ENCODE measurements around the gene RBMX.

RBMX gene

DNA sequence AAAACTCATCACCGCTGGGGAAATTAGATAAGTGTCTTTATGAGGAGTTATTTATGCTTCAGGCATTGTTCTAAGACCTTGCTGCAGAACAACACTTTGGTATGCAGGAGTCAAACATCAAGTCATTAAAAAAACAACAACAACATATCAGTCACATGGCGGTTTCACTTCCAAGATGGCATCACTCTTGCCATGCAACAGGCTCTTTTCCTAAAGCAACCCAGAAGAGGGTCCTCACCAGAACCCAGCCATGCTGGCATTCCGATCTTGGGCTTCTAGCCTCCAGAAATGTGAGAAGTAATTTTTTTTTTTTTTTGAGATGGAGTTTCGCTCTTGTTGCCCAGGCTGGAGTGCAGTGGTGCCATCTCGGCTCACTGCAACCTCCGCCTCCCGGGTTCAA is 8.7 kb upstream of the RBMX start:
- H3K4me2 ChIP-seq (ENCODE audit: low read depth, low read length, poor library complexity, severe bottlenecking) = no peak overlapping the region
- H3K27me3 ChIP-seq (ENCODE audit: low read length) = no peaks in the 10 kb centered on the region
- no peak for TF ChIP-seq EZH2phosphoT487 (conservative IDR thresholded peaks at IDR 0.05; ENCODE audit: low read length)
- TF ChIP-seq, protein P1, sequence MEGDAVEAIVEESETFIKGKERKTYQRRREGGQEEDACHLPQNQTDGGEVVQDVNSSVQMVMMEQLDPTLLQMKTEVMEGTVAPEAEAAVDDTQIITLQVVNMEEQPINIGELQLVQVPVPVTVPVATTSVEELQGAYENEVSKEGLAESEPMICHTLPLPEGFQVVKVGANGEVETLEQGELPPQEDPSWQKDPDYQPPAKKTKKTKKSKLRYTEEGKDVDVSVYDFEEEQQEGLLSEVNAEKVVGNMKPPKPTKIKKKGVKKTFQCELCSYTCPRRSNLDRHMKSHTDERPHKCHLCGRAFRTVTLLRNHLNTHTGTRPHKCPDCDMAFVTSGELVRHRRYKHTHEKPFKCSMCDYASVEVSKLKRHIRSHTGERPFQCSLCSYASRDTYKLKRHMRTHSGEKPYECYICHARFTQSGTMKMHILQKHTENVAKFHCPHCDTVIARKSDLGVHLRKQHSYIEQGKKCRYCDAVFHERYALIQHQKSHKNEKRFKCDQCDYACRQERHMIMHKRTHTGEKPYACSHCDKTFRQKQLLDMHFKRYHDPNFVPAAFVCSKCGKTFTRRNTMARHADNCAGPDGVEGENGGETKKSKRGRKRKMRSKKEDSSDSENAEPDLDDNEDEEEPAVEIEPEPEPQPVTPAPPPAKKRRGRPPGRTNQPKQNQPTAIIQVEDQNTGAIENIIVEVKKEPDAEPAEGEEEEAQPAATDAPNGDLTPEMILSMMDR (IDR thresholded peaks at IDR 0.05; ENCODE audit: insufficient read depth, low read length, poor library complexity, severe bottlenecking) = no peak
- no peaks in the 10 kb centered on the region for H3K9me3 ChIP-seq (ENCODE audit: insufficient read depth, low read length)
- H3K36me3 ChIP-seq (ENCODE audit: low read length) = no peaks in the 10 kb centered on the region
- H4K20me1 ChIP-seq (ENCODE audit: low read depth, low read length) = no peaks in the 10 kb centered on the region
- no peaks in the 10 kb centered on the region for H3K9me2 ChIP-seq (replicated peaks; ENCODE audit: insufficient read depth, low read length)
- H2AFZ ChIP-seq (ENCODE audit: low read depth, low read length, severe bottlenecking) = no peak overlapping the region
- H3F3A ChIP-seq (ENCODE audit: insufficient read depth) = no peaks in the 10 kb centered on the region
- H3K27ac ChIP-seq (ENCODE audit: low read depth, low read length) = no peak overlapping the region
- no peak overlapping the region for H3K4me3 ChIP-seq (ENCODE audit: insufficient read depth, low read length, poor library complexity, severe bottlenecking)
- no peak overlapping the region for H3K9ac ChIP-seq (ENCODE audit: low read length)
- no peaks in the 10 kb centered on the region for H3K79me2 ChIP-seq (ENCODE audit: insufficient read depth, low read length)

DNA sequence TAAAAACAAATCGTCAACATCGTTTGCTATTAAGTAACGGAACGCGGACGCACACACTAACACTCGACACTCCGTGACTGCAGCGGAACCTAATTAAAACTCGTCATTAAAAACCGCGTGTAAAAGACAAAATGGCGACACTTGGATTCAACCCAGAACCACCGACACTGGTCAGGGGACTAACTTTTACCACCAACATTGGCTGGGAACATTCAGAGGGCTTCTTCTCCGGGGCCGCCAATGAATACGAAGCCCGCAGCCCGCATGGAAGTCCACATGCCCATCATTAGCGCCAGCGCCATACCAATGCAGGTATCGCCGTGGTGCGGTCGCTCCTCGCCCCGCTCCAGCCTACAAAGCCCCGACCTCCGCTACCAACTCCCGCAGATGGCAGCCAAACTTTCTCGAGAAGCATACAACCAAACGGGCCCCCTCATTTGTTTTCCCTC is 498 bp downstream of the RBMX start:
- H3K9me2 ChIP-seq (replicated peaks; ENCODE audit: insufficient read depth, low read length) = no peaks in the 10 kb centered on the region
- TF ChIP-seq, protein P1 (IDR thresholded peaks at IDR 0.05; ENCODE audit: insufficient read depth, low read length, poor library complexity, severe bottlenecking) = no peak
- no peak for TF ChIP-seq EZH2phosphoT487 (conservative IDR thresholded peaks at IDR 0.05; ENCODE audit: low read length)
- H4K20me1 ChIP-seq (ENCODE audit: low read depth, low read length) = peaks cover 5% of the 10 kb centered on the region
- H3K4me3 ChIP-seq (ENCODE audit: insufficient read depth, low read length, poor library complexity, severe bottlenecking) = peak overlapping the region; percentile 98
- H2AFZ ChIP-seq (ENCODE audit: low read depth, low read length, severe bottlenecking) = no peak overlapping the region
- peaks cover 35% of the 10 kb centered on the region for H3K79me2 ChIP-seq (ENCODE audit: insufficient read depth, low read length)
- no peaks in the 10 kb centered on the region for H3K9me3 ChIP-seq (ENCODE audit: insufficient read depth, low read length)
- H3K9ac ChIP-seq (ENCODE audit: low read length) = peak overlapping the region; percentile 96
- H3K4me2 ChIP-seq (ENCODE audit: low read depth, low read length, poor library complexity, severe bottlenecking) = peak overlapping the region; percentile 73
- peak overlapping the region; percentile 84 for H3K27ac ChIP-seq (ENCODE audit: low read depth, low read length)
- H3F3A ChIP-seq (ENCODE audit: insufficient read depth) = peaks cover 5% of the 10 kb centered on the region; the same call in 1 of the 2 replicates
- peaks cover 14% of the 10 kb centered on the region for H3K36me3 ChIP-seq (ENCODE audit: low read length)
- H3K27me3 ChIP-seq (ENCODE audit: low read length) = no peaks in the 10 kb centered on the region

DNA sequence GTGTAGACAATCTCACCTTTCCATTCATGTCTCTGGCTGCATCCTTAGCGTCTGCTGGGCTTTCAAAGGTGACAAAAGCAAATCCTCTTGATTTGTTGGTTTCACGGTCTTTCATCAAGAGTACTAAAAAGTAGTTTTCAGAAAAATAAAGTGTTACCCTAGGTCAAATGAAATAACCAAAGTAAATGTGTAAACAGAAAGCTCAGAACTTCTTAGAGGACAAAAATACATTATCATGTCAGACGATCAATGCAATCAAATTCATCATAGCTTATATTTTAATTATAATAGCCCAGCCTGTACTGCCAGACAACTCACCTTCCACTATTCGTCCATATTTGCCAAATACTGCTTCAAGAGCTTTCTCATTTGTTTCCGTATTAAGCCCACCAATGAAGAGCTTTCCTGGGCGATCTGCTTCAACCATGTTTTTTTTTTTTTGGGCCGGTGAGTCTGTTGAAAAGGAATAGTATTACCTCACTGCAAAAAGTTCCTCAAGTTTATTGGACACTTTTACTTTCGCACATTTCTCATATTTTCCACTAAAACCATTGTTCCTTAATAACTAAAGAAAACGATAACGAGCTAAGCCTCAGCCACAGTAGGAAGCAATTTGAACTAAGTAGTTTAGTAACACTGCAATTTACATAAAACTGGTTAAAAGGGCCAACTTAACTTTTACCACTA is 1.4 kb downstream of the RBMX start:
- H3K27me3 ChIP-seq (ENCODE audit: low read length) = no peaks in the 10 kb centered on the region
- H3K4me3 ChIP-seq (ENCODE audit: insufficient read depth, low read length, poor library complexity, severe bottlenecking) = peak overlapping the region; percentile 98
- no peak overlapping the region for H2AFZ ChIP-seq (ENCODE audit: low read depth, low read length, severe bottlenecking)
- H3K79me2 ChIP-seq (ENCODE audit: insufficient read depth, low read length) = peaks cover 38% of the 10 kb centered on the region
- peak overlapping the region; percentile 96 for H3K9ac ChIP-seq (ENCODE audit: low read length)
- peaks cover 11% of the 10 kb centered on the region; the same call in 1 of the 2 replicates for H3F3A ChIP-seq (ENCODE audit: insufficient read depth)
- peak overlapping the region; percentile 73 for H3K4me2 ChIP-seq (ENCODE audit: low read depth, low read length, poor library complexity, severe bottlenecking)
- no peaks in the 10 kb centered on the region for H3K9me2 ChIP-seq (replicated peaks; ENCODE audit: insufficient read depth, low read length)
- peaks cover 5% of the 10 kb centered on the region for H4K20me1 ChIP-seq (ENCODE audit: low read depth, low read length)
- no peaks in the 10 kb centered on the region for H3K9me3 ChIP-seq (ENCODE audit: insufficient read depth, low read length)
- H3K36me3 ChIP-seq (ENCODE audit: low read length) = peaks cover 19% of the 10 kb centered on the region
- TF ChIP-seq EZH2phosphoT487 (conservative IDR thresholded peaks at IDR 0.05; ENCODE audit: low read length) = no peak
- TF ChIP-seq, protein P1 (IDR thresholded peaks at IDR 0.05; ENCODE audit: insufficient read depth, low read length, poor library complexity, severe bottlenecking) = no peak
- H3K27ac ChIP-seq (ENCODE audit: low read depth, low read length) = peak overlapping the region; percentile 84
